ENCODE measurements around the gene BSG. TPM values are rescaled to one million over a fixed set of nuclear protein-coding genes. Genes with fewer than 3 reads are reported as not detected.

The BSG gene
- total RNA-seq, 1 experiment from 2014 or later, result 758 TPM

- TF ChIP-seq RELA (CRISPR knock-in tag; IDR thresholded peaks at IDR 0.05; ENCODE audit: borderline replicate concordance) (0 out of 2 replicates have a peak, but pooled peaks have one; percentile 20), HMGXB4 (CRISPR knock-in tag; IDR thresholded peaks at IDR 0.05) (peak; percentile 85)
These were observed 41.2 kb upstream of the BSG start (continued) for GRCh38 chr19:531009-531752.

GRCh38 chr19:531753-532560 lies 40.4 kb upstream of the BSG start, which contains the start of gene CDC34:
CDC34 (plus strand) TSS chr19:531760; CDS start chr19:531932, 172 bp downstream.
- Mint-ChIP-seq H3K4me3 (peak within 1 kb of the TSS; percentile 79), H3K36me3 (no peaks in the 10 kb centered on the region), H3K4me1 (peaks cover 8% of the 10 kb centered on the region), H3K9me3 (no peaks in the 10 kb centered on the region), H3K27me3 (ENCODE audit: low read depth) (peaks cover 8% of the 10 kb centered on the region), H3K27ac (peak within 1 kb of the TSS; percentile 70; the same call in 1 of the 2 replicates)
- no peak for TF ChIP-seq NFE2L1 (CRISPR knock-in tag; IDR thresholded peaks at IDR 0.05)
- no peak for TF ChIP-seq AR (CRISPR knock-in tag; IDR thresholded peaks at IDR 0.05)
- peak; percentile 45; the same call in 1 of the 2 replicates for TF ChIP-seq ZNF219 (CRISPR knock-in tag; IDR thresholded peaks at IDR 0.05; ENCODE audit: borderline replicate concordance)
- TF ChIP-seq JUN (CRISPR knock-in tag; IDR thresholded peaks at IDR 0.05), result 0 out of 2 replicates have a peak, but pooled peaks have one; percentile 39
- TF ChIP-seq ATF3 (CRISPR knock-in tag; conservative IDR thresholded peaks at IDR 0.05), result no peak
- peak; percentile 35; the same call in 1 of the 2 replicates for TF ChIP-seq HMGXB4 (CRISPR knock-in tag; IDR thresholded peaks at IDR 0.05)
- TF ChIP-seq ARID4B (CRISPR knock-in tag; IDR thresholded peaks at IDR 0.05; ENCODE audit: borderline replicate concordance), result peak; percentile 32; the same call in 1 of the 2 replicates
- TF ChIP-seq PREB (CRISPR knock-in tag; IDR thresholded peaks at IDR 0.05; ENCODE audit: borderline replicate concordance), result no peak
- no peak for TF ChIP-seq CTCF (IDR thresholded peaks at IDR 0.05)
- ATAC-seq, result no peak
- ChIA-PET POLR2A (interaction anchor here (1.3 to 2.3 kb wide), 4 partner anchors 10 to 25 kb away, joined by 4 to 8 read pairs (median 4); no protein-coding TSS in a partner anchor), CTCF (interaction anchor here (0.7 to 6.5 kb wide), 12 partner anchors 10 to 184 kb away, joined by 3 to 82 read pairs (median 5); partner anchors contain the start of genes MADCAM1 and TPGS1)
- DNase-seq (ENCODE audit: low spot score), result no peak

Data from WTC11 (cell line).